Measurements from ENCODE around the gene GFOD2.
"Not testable (repeated sequence)": the region's sequence is repeated elsewhere in the genome, so short reads cannot be mapped to it uniquely, and the experiment has no call there.

Gene GFOD2

GRCh38 chr16:67719048-67719777, at the start of gene GFOD2:
Gene GFOD2, minus strand, starts transcription at chr16:67719316. Its CDS starts 33,601 bp downstream, at chr16:67685715.
- peak; percentile 93 for DNase-seq (ENCODE audit: low read depth)

- DNase-seq (ENCODE audit: low read depth), result peak; percentile 69
Observed at GRCh38 chr16:67767953-67768352, 48.8 kb upstream of the GFOD2 start.

GRCh38 chr16:67766291-67766690, 47.2 kb upstream of the GFOD2 start:
- no peak for DNase-seq (ENCODE audit: low read depth)

DNA sequence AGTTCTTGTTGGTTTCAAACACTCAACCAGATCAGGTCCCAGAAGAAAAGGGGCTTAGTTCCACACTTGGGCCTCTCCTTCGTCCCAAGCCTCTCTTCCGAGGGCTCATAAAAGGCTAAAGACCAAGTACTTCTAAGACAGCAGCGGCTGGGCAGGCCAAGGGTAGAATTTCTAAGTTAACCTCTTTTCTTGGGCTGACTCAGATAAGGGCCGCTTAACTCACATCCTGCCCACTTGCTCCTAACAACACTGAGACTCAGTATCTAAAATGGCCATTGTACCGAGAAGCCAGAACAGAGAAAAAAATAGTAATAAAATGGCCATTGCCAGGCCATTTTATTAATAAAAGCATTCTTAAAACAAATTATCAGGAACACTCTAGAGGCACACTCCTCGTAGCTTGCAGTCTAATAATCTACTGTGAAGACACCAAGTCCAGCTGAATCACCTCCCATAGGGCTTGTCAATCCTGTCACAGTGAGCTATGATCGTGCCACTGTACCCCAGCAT, 45.1 kb upstream of the GFOD2 start:
- no peak for DNase-seq (ENCODE audit: low read depth)

- no peak for DNase-seq (ENCODE audit: low read depth)
Observed at GRCh38 chr16:67763066-67763465, 44.0 kb upstream of the GFOD2 start.

- no peak for DNase-seq (ENCODE audit: low read depth)
Observed at GRCh38 chr16:67762385-67762784, 43.3 kb upstream of the GFOD2 start.

- DNase-seq (ENCODE audit: low read depth), result no peak
Observed at GRCh38 chr16:67761924-67762323, 42.8 kb upstream of the GFOD2 start.

DNA sequence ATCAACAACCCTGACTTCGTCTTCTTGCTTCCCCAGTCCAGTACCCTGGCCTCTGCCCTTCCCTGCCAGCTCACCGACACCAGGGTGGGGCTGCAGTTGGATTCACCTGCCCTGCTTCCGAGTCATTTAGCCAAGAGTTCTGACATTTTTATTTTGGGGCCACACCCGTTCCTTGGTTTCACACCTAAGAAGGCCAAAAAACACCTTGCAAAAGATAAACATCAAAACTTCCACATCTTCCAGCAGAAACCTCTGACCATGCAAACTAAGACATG, 41.8 kb upstream of the GFOD2 start:
- DNase-seq (ENCODE audit: low read depth), result no peak

DNA sequence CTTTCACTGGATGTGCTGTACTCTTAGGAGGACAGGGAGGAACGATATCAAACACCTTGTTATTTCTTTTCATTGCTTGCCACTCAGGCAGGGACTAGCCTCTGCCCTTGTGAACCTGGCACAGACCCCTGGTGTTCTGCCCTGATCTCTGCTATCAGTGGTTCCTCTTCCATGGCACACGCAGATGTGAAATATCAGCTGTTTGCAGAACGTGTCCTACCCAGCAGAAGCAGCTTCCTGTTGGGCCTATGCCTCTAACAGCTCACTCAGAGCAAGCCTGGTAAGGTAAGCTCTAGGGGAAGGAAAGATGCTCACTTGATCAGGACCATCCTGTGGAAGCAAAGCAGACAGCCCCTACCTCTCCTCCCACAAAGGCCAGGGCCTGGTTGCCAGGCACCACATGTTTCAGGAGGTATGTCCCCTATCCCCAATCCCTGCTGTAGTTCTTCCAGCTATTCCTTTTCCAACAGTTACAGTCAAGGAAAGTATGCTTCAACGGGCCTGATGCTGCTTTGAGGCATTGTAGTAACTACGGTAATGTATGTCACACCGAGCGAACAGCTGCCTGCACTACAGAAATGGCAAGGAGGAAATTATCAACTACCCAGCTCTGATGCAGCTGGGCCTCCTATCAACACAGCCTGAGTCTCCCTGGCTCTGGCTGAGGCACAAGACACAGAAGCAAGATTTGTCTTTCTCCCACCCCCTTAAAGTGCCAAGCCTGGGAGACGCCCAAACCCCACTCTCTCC, 41.3 kb upstream of the GFOD2 start:
- no peak for DNase-seq (ENCODE audit: low read depth)

GRCh38 chr16:67758966-67759365, 39.9 kb upstream of the GFOD2 start:
- no peak for DNase-seq (ENCODE audit: low read depth)

DNA sequence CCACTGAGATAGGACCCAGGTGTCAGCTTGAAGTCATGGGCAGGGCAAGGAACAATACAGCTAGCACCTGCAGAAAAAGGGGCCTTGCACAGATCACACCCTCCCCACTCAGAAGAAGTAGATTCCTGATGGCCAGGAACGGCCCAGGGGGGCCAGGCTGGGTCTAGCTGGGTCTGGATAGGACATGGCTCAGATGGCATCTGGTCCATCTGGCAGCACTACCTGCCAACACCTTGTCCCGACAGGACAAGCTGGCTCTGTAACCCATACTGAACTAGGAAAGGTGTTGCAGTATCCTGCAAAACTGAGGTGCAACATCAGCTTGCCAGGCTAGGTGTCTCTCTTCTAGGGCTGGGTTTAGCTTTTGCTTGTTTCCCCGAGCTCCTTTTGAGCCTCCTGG, 38.9 kb upstream of the GFOD2 start:
- no peak for DNase-seq (ENCODE audit: low read depth)

- DNase-seq (ENCODE audit: low read depth), result no peak
Observed at GRCh38 chr16:67752641-67753040, 33.5 kb upstream of the GFOD2 start.

DNA sequence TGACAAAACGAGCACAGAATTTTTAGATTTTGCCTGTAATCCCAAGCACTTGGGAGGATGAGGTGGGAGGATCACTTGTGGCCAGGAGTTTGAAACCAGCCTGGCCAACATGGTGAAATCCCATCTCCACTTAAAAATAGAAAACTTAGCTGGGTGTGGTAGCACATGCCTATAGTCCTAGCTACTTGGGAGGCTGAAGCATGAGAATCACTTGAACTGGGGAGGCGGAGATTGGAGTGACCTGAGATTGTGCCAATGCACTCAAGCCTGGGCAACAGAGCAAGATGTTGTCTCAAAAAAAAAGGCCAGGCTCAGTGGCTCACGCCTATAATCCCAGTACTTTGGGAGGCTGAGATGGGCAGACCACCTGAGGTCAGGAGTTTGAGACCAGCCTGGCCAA, 32.2 kb upstream of the GFOD2 start:
- DNase-seq (ENCODE audit: low read depth), result not testable (repeated sequence)

DNA sequence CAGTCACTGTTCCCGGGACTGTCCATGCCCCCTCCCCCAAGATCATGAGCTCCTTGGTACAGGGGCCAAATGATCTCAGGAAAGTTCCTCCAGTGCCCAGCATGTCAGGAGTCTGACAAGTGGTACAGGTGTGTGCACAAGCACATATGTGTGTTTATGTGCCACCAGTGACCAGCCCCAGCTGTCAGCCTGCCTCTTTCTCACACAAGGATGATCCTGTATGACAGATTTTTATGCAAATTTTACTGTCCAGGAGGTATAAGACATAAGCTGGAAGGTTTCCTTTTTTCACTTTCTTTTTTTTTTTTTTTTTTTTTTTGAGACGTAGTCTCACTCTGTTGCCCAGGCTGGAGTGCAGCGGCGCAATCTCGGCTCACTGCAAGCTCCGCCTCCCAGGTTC, 31.4 kb upstream of the GFOD2 start:
- no peak for DNase-seq (ENCODE audit: low read depth)

GRCh38 chr16:67749436-67750078, 30.4 kb upstream of the GFOD2 start:
- DNase-seq (ENCODE audit: low read depth), result no peak

- no peak for DNase-seq (ENCODE audit: low read depth)
Observed at GRCh38 chr16:67748834-67749233, 29.7 kb upstream of the GFOD2 start.

- no peak for DNase-seq (ENCODE audit: low read depth)
Observed at GRCh38 chr16:67746846-67747245, 27.7 kb upstream of the GFOD2 start.

DNA sequence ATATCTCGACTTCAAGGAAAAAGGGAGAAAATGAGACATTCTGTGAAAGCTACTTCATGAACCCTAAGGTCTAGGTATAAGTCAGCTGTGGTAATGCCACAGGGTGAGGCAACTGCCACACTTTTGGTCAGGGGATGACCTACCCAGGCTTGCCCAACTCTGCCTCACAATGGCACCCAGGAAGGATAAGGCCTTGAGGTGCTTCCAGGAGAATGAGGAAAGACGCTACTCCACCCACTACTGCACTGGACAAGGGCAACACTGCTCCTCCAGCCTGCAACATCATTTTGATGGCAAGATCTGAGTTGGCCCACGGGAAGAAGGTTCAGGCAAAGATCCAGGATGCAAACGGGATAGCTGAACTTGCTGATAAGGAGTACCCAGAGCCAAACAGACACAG, 22.0 kb upstream of the GFOD2 start:
- no peak for DNase-seq (ENCODE audit: low read depth)

- no peak for DNase-seq (ENCODE audit: low read depth)
Observed at GRCh38 chr16:67740391-67740790, 21.3 kb upstream of the GFOD2 start.

GRCh38 chr16:67736858-67737257, 17.7 kb upstream of the GFOD2 start:
- no peak for DNase-seq (ENCODE audit: low read depth)

- no peak for DNase-seq (ENCODE audit: low read depth)
Observed at GRCh38 chr16:67734731-67735201, 15.7 kb upstream of the GFOD2 start.

DNA sequence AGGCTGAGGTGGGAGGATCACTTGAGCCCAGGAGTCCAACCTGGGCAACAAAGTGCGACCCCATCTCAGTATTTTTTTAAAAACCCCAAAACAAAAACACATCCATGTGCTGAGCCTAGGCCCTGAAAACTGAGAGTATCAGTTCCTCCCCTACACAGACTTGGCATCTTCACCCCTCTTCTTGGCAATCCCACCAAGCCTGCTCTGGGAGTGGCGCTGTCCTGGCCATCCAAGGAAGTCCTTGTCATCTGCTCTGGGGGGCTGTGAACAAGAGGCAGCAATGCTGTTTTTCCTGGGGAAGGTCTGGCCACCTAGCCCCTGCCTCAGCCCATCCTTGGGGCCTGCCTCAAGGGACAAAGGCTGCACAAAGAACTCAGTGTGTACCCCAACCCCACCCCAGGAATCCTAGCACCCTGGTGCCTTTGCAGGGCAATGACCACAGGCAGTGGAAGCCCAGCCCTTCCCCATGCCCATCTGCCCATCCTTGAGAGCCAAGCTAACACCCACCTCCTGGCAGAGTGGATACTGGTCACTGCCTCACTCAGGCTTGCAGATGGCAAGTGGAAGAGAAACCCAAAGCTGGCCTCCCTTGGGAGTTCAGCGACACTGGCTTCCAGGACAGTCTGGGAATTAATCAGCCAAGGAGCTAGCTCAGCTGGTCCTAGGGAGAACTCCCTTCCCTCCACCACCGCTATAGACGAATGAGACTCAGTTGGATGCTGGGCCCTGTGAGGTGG, 14.8 kb upstream of the GFOD2 start:
- DNase-seq (ENCODE audit: low read depth), result no peak
